HCT116 (cell line): ENCODE data around the gene INSRR. TPM values are rescaled to one million over a fixed set of nuclear protein-coding genes. Genes with fewer than 3 reads are reported as not detected.

ENCODE experiments used
- ATAC-seq: fragments of 200-7000 bp; cut with Tn5 transposase; 2 replicates; pipeline ENCODE4 v1.9.1; 2020; ENCODE audit warnings: mild to moderate bottlenecking, moderate library complexity
- BruUV-seq: library from RNA; stranded (reverse); fragments of 400-500 nt; replicated peaks from 2 replicates; lab custom pipeline; 2021; lab: Mats Ljungman, UMichigan
- CTCF ChIA-PET: fragments of 300-600 bp; sonication (Branson Sonifier 250); formaldehyde crosslinking; loops from one replicate; lab custom pipeline; 2021; ENCODE audit warnings: antibody characterized with exemption; lab: Charles Lee
- POLR2A ChIA-PET: fragments of 300-600, 350-600 bp; sonication (Branson Sonifier 250); formaldehyde crosslinking; loops from one replicate; lab custom pipeline; 2021; ENCODE audit warnings: antibody characterized with exemption; lab: Charles Lee
- RAD21 ChIA-PET, 2 experiments: fragments of 300-600 bp; sonication (Branson Sonifier 250); formaldehyde crosslinking; loops; one replicate each; lab custom pipeline; 2023; ENCODE audit warnings: low total read pairs in 2 of 2; ENCODE audit not compliant: uncharacterized antibody in 2 of 2, unreplicated experiment in 2 of 2, low non-redundant PET in 1 of 2; lab: Charles Lee
- DNase-seq: peaks from one replicate; pipeline ENCODE4 v3.0.0-alpha.2; 2010; ENCODE audit warnings: low read depth, low spot score
- H2AFZ ChIP-seq: fragments of 200-600 bp; shearing (Covaris generic), sonication (generic); 2 replicates; pipeline ENCODE4 v1.6.1; 2017; ENCODE audit warnings: low read depth, mixed run types, mixed read lengths, antibody characterized with exemption, low read length; ENCODE audit not compliant: poor library complexity, severe bottlenecking
- H3K27ac ChIP-seq: 2 replicates; pipeline ENCODE4 v1.5.1; 2012; ENCODE audit warnings: low read depth, low read length
- H3K27me3 ChIP-seq: fragments of 200-600 bp; sonication (generic); 2 replicates; pipeline ENCODE4 v1.6.1; 2016; ENCODE audit warnings: mixed run types, low read length, mixed read lengths; ENCODE audit not compliant: insufficient read depth
- H3K36me3 ChIP-seq, 2 experiments: fragments of 200-500 bp in 1 of 2; fragments of 200-600 bp in 1 of 2; sonication (Bioruptor generic) in 1 of 2; sonication (generic) in 1 of 2; 2 replicates each; pipeline versions ENCODE4 v1.5.1 to v1.6.1; 2014 to 2016; ENCODE audit warnings: low read length in 2 of 2, inconsistent platforms in 1 of 2, mixed read lengths in 1 of 2, mixed run types in 1 of 2; ENCODE audit not compliant: insufficient read depth in 2 of 2, control insufficient read depth in 1 of 2
- H3K4me1 ChIP-seq, 2 experiments: fragments of 200-600 bp in 1 of 2; sonication (generic) in 1 of 2; 2 replicates each; pipeline versions ENCODE4 v1.5.1 to v1.6.1; 2012 to 2017; ENCODE audit warnings: low read length in 2 of 2, inconsistent platforms in 1 of 2, mild to moderate bottlenecking in 1 of 2, mixed read lengths in 1 of 2, mixed run types in 1 of 2, moderate library complexity in 1 of 2; ENCODE audit not compliant: insufficient read depth in 2 of 2, control insufficient read depth in 1 of 2
- H3K4me2 ChIP-seq: fragments of 200-600 bp; sonication (generic); 2 replicates; pipeline ENCODE4 v1.6.1; 2017; ENCODE audit warnings: mixed run types, low read length, mixed read lengths
- H3K4me3 ChIP-seq, 2 experiments: fragments of 200-600 bp in 1 of 2; sonication (generic) in 1 of 2; replicated peaks in 1 of 2; 2 replicates each; pipeline ENCODE4 v1.5.1; 2011 to 2016; ENCODE audit warnings: low read length in 2 of 2, control low read depth in 1 of 2, low read depth in 1 of 2, mild to moderate bottlenecking in 1 of 2, mixed read lengths in 1 of 2, mixed run types in 1 of 2
- H3K79me2 ChIP-seq: fragments of 200-600 bp; sonication (generic); 2 replicates; pipeline ENCODE4 v1.6.1; 2017; ENCODE audit warnings: mild to moderate bottlenecking, mixed run types, low read length, moderate library complexity, mixed read lengths; ENCODE audit not compliant: insufficient read depth
- H3K9ac ChIP-seq: fragments of 200-600 bp; sonication (generic); 2 replicates; pipeline ENCODE4 v1.6.1; 2016; ENCODE audit warnings: low read length, mixed read lengths
- H3K9me2 ChIP-seq: fragments of 200-600 bp; sonication (generic), shearing (Covaris generic); 2 replicates; pipeline ENCODE4 v1.6.1; 2017; ENCODE audit warnings: mixed run types, mild to moderate bottlenecking, moderate library complexity; ENCODE audit not compliant: insufficient read depth
- H3K9me3 ChIP-seq, 2 experiments: fragments of 200-500 bp in 1 of 2; fragments of 200-600 bp in 1 of 2; sonication (Bioruptor generic) in 1 of 2; sonication (generic) in 1 of 2; 2 replicates each; pipeline ENCODE4 v1.6.1; 2014 to 2017; ENCODE audit warnings: low read length in 2 of 2, mixed read lengths in 2 of 2, inconsistent platforms in 1 of 2, low read depth in 1 of 2, mild to moderate bottlenecking in 1 of 2, mixed run types in 1 of 2, moderate library complexity in 1 of 2; ENCODE audit not compliant: control insufficient read depth in 1 of 2, insufficient read depth in 1 of 2
- H4K20me1 ChIP-seq: fragments of 200-600 bp; sonication (generic), shearing (Covaris generic); 2 replicates; pipeline ENCODE4 v1.6.1; 2017; ENCODE audit warnings: mixed run types, mild to moderate bottlenecking, moderate library complexity; ENCODE audit not compliant: insufficient read depth
- CBX3 ChIP-seq: IDR thresholded peaks from 2 replicates; pipeline ENCODE4 v1.6.1; 2012; ENCODE audit warnings: low read depth
- EZH2 ChIP-seq: fragments of 200-600 bp; sonication (generic); IDR thresholded peaks from 2 replicates; pipeline ENCODE4 v1.6.1; 2017; ENCODE audit warnings: antibody characterized with exemption, mixed run types
- JUND ChIP-seq: IDR thresholded peaks from 2 replicates; pipeline ENCODE4 v1.6.1; 2012
- REST ChIP-seq: IDR thresholded peaks from 2 replicates; pipeline ENCODE4 v1.6.1; 2012; ENCODE audit warnings: low read depth
- intact Hi-C: fragments of 100-400 bp; cut with micrococcal nuclease; formaldehyde crosslinking; loops from 2 replicates; pipeline ENCODE4 v1.10.0; 2022
- total RNA-seq: library from RNA; stranded (reverse); gene quantifications from one replicate; pipeline ENCODE4 v1.2.1, GENCODE V29; 2021; ENCODE audit not compliant: unreplicated experiment

INSRR gene
- total RNA-seq, 1 experiment from 2014 or later: not detected

- TF ChIP-seq EZH2 (no peak), CBX3 (no peak), JUND (no peak), REST (no peak)
- no peak for ATAC-seq
- Histone ChIP-seq H3K9me3 (no peaks in the 10 kb centered on the region), H3K79me2 (no peaks in the 10 kb centered on the region), H2AFZ (no peak overlapping the region), H3K9ac (no peak overlapping the region), H3K27me3 (no peaks in the 10 kb centered on the region), H3K4me3 (no peak overlapping the region), H3K27ac (no peak overlapping the region), H3K4me1 (no peaks in the 10 kb centered on the region), H4K20me1 (no peaks in the 10 kb centered on the region), H3K36me3 (no peaks in the 10 kb centered on the region), H3K4me2 (no peak overlapping the region), H3K9me2 (no peaks in the 10 kb centered on the region)
- RAD21 ChIA-PET: no interaction called here
- CTCF ChIA-PET: no interaction called here
- no peak for DNase-seq
- POLR2A ChIA-PET: no interaction called here
- BruUV-seq: no TSS peak
- intact Hi-C loops: no loop called here
Observed at GRCh38 chr1:156845953-156846545, 12.9 kb downstream of the INSRR start.
